GM19043 (cell line): ENCODE measurements around the gene NAPSA.
"Not testable (repeated sequence)": the region's sequence is repeated elsewhere in the genome, so short reads cannot be mapped to it uniquely, and the experiment has no call there.

Experiments used
- ATAC-seq: cut with Tn5 transposase; IDR thresholded peaks from one replicate; pipeline ENCODE4 v1.9.1; 2021; ENCODE audit warnings: low read depth; ENCODE audit not compliant: unreplicated experiment

Gene NAPSA

GRCh38 chr19:50361290-50362029 is 4.0 kb downstream of the NAPSA start:
- ATAC-seq = no peak

GRCh38 chr19:50359328-50359818 is 6.1 kb downstream of the NAPSA start:
- ATAC-seq = no peak

DNA sequence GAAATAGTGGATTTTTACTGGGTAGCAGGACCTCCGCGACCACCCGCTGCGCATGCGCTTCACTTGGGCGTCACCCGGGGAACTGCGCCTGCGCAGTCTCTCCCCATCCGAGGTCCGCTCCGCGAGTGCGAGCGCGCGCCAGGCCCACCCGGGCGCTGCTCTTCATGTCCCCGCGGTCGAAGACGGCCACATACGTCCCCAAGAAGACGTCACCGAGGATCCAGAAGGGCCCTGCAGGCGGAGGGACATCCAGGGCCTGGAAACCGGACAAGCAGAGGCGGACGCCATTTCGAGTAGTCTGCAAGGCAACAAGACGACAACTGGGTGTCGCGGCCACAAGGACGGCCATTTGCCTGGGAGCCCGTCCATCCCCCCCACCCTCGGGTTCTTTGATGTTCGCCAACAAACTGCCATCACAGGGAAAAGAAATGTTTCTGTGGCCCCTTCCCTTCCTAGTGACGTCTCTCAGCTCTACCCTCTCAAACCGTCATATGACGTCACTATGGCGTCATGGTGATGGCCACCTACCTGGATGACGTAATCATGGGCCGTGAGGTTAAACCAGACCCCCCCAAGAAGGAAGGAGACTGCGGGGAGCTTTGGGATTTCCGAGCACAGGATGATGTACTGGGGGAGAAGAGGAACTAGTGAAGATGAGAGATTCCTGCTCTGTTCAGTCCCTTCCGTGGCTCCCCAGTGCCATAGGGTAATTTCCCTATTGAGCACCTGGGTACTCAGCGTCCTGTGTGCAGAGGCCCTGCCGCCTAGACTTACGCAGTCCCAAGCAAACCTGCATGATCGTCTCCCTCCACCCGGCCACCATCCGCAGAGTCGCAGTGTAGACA is 6.7 kb downstream of the NAPSA start:
- ATAC-seq = no peak

DNA sequence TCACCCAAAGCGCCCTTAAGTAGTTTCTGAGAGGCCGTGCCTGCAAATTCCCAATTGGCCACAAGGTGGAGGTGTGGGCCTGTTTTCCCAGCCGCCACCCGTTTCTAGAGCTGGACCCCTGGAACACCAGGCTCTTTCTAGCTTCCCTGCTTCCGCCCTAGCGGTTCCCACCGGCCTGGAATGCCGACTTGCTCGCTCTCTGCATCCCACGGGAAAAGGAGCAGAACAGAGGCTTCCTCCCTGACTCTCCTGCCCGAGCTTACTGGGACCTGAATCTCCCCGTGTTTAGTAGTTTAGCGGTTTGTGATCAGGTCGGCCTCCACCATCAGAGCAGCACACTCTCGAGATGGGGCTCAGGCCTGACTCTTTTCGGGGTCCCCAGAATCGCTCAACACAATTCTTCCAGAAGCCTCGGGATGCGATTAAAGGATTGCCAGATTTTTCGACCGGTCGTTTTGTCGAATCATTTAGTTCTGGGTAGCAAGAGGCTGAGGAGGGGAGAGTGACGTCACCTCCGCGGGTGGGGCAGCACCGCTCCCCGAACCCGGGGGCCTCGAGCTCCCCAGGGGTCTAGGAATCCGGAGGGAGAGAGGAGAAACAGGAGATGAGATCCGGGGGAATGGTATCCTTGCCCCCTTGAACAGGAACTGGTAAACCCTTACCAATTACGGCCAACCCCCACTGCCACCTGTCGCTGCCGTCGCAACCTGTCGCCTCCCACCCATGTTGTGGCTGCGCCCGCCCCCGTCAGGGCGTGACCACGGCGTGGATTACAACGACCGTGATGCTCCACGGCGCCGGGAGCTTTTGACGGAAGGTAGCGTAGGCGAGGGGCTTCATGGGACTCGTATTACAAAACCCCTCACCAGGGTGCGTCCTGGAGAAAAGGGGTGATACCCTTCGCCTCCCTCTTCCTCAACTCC is 8.0 kb downstream of the NAPSA start:
- ATAC-seq = no peak

DNA sequence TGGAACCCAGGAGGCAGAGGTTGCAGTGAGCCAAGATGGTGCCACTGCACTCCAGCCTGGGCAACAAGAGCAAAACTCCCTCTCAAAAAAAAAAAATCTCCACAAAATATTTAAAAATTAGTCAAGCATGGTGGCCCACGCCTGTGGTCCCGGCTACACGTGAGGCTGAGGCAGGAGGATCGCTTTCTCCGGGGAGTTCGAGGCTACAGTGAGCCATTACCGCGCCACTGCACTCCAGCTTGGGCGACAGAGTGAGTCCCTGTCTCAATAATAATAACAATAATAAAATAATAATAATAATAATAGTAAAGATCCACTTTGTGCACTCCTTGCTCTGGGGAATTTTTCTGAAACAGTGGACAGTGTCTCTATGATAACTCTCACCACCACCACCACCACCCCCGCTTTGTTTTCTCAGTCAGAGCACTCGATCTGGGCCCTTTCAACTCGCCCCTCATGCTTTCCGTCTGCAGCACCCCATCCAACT is 8.7 kb downstream of the NAPSA start:
- ATAC-seq = no peak

DNA sequence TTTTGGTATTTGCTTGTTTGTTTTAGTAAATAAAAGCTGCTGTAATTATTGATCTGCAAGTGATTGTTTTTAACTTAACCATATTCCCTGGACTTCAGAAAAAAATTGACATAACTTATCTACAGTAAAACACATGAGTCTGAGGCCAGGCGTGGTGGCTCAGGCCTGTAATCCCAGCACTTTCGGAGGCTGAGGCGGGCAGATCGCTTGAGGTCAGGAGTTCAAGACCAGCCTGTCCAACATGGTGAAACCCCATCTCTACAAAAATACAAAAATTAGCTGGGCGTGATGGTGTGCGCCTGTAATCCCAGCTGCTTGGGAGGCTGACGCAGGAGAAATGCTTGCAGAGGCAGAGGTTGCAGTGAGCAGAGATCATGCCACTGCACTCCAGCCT is 12.0 kb downstream of the NAPSA start:
- not testable (repeated sequence) for ATAC-seq

DNA sequence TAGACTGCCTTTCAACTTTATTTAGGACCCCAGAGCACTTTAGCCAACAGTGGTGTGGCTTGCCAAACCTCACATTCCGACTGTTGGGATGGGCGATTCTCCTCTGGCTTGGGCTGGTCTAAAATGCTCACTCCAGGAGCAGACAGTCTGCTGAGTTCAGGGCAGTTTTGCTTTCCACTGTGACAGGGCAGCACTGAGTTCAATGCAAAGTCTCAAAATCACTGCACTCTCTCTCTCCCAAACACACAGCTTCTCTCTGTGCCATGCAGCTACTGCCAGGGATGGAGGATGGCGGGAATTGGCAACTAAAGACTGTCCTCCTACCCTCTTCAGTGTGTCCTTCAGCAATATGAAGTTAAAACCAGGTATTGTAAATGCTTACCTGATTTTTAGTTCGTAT is 13.2 kb downstream of the NAPSA start:
- no peak for ATAC-seq

DNA sequence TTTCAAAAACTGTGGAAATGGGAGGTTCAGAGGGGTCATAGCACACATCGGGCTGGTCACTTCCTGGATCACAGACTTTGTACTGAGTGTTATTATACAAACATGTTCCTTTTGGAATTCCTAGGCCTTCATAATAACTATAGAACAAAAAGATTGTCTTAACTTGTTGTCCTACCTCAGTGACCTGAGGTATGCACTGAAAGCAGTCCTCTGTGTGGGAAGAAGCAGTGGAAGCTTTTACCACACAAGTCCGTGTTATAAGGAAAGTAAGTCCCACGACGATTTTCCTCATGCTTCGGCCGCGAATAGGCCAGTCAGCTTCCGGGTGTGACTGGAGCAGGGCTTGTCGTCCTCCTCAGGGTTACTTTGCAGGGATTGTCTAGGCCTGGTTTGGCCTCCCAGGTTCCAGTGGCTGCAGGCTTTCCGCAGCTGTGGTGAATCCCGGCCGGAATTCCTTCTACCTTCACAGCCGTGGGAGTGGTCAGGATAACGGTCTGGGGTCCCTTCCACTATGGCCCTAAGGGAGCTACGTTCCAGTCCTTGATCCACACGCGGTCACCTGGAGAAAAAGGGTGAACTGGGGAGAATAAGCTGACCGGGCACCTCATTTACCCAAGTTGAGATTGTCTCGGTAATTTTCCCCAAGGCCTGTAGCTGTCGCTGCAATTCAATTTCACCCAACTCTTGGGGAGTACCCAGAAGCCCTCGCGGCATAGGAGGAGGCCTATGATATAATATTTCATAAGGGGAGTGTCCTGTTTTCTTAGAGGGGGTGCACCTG is 16.0 kb downstream of the NAPSA start:
- ATAC-seq = no peak

- ATAC-seq = not testable (repeated sequence)
Measured at GRCh38 chr19:50347089-50347581, 18.3 kb downstream of the NAPSA start.

- no peak for ATAC-seq
Measured at GRCh38 chr19:50344661-50345318, 20.6 kb downstream of the NAPSA start.

GRCh38 chr19:50341091-50341564 is 24.3 kb downstream of the NAPSA start:
- peak; percentile 50 for ATAC-seq

- ATAC-seq = no peak
Measured at GRCh38 chr19:50340331-50340730, 25.1 kb downstream of the NAPSA start.

- ATAC-seq = not testable (repeated sequence)
Measured at GRCh38 chr19:50337031-50337430, 28.4 kb downstream of the NAPSA start.

DNA sequence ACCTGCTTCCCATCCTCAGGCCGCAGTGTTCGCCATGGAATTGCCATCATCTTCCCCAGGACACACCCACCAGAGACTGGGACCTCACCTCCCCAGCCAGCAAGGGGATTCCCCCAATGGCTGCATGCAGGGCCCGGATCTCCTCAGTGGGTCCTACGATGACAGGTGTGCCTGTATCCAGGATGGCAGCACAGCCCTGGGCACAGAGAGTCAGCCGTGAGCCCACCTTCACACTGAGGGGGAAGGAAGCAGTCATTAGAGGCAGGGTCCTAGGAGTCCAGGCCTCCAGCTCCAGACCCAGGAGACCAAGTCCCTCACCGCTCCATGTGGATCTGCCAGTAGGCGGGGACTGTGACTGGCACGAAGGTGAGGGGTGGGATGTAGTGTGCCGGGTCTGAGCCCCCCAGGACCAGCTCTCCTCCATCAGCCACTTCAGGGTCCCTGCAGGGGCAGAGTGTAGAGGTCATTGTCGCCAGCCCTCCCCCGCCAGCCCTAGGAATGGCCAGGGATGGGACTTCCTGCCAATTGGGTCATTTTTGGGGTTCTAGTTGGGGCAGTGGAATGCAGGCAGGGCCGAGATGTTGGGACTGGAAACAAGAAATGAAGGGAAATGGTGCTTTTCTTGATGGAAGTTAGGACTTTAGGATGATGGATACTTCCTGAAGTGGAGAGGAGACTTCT is 30.6 kb downstream of the NAPSA start:
- ATAC-seq = no peak

- ATAC-seq = peak; percentile 15
Measured at GRCh38 chr19:50333737-50334617, 31.5 kb downstream of the NAPSA start.

GRCh38 chr19:50333235-50333736 is 32.2 kb downstream of the NAPSA start:
- peak; percentile 43 for ATAC-seq
